PFSK-1 (cell line): ENCODE data around the gene ATP2B2.

Source experiments
- FOXP2 ChIP-seq: optimal IDR thresholded peaks from 2 replicates; pipeline ENCODE3; 2011; ENCODE audit warnings: borderline replicate concordance, control low read depth, inconsistent platforms; ENCODE audit not compliant: insufficient read depth; ENCODE audit errors: extremely low read length, extremely low read depth
- POLR2AphosphoS5 ChIP-seq: IDR thresholded peaks from 2 replicates; pipeline ENCODE4 v1.6.1; 2012; ENCODE audit warnings: low read depth, mild to moderate bottlenecking, control low read depth, low read length, moderate library complexity
- SIN3A ChIP-seq: IDR thresholded peaks from 2 replicates; pipeline ENCODE4 v1.6.1; 2012; ENCODE audit warnings: mild to moderate bottlenecking, low read length, moderate library complexity, borderline replicate concordance; ENCODE audit not compliant: insufficient read depth
- TAF1 ChIP-seq: IDR thresholded peaks from 2 replicates; pipeline ENCODE4 v1.6.1; 2012; ENCODE audit warnings: low read length, control low read depth, borderline replicate concordance; ENCODE audit not compliant: insufficient read depth
- TF ChIP-seq, protein P1 (sequence below), 2 experiments: IDR thresholded peaks; 2 replicates each; pipeline versions ENCODE4 v1.6.1 to v1.8.0; 2011 to 2012; ENCODE audit warnings: low read depth in 2 of 2, low read length in 2 of 2, control low read depth in 1 of 2, inconsistent platforms in 1 of 2, mild to moderate bottlenecking in 1 of 2, moderate library complexity in 1 of 2; ENCODE audit not compliant: insufficient read depth in 1 of 2

Gene ATP2B2

GRCh38 chr3:10513306-10513705 lies 7.9 kb upstream of the ATP2B2 start:
- TF ChIP-seq, protein P1, sequence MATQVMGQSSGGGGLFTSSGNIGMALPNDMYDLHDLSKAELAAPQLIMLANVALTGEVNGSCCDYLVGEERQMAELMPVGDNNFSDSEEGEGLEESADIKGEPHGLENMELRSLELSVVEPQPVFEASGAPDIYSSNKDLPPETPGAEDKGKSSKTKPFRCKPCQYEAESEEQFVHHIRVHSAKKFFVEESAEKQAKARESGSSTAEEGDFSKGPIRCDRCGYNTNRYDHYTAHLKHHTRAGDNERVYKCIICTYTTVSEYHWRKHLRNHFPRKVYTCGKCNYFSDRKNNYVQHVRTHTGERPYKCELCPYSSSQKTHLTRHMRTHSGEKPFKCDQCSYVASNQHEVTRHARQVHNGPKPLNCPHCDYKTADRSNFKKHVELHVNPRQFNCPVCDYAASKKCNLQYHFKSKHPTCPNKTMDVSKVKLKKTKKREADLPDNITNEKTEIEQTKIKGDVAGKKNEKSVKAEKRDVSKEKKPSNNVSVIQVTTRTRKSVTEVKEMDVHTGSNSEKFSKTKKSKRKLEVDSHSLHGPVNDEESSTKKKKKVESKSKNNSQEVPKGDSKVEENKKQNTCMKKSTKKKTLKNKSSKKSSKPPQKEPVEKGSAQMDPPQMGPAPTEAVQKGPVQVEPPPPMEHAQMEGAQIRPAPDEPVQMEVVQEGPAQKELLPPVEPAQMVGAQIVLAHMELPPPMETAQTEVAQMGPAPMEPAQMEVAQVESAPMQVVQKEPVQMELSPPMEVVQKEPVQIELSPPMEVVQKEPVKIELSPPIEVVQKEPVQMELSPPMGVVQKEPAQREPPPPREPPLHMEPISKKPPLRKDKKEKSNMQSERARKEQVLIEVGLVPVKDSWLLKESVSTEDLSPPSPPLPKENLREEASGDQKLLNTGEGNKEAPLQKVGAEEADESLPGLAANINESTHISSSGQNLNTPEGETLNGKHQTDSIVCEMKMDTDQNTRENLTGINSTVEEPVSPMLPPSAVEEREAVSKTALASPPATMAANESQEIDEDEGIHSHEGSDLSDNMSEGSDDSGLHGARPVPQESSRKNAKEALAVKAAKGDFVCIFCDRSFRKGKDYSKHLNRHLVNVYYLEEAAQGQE (IDR thresholded peaks at IDR 0.05; ENCODE audit: insufficient read depth in 1 of 2, low read depth in 2 of 2, low read length in 2 of 2), result no peak
- TF ChIP-seq SIN3A (no peak), FOXP2 (no peak), TAF1 (no peak), POLR2AphosphoS5 (no peak)

- no peak for TF ChIP-seq POLR2AphosphoS5
- TF ChIP-seq TAF1, result no peak
- TF ChIP-seq FOXP2, result no peak
- TF ChIP-seq, protein P1 (IDR thresholded peaks at IDR 0.05; ENCODE audit: insufficient read depth in 1 of 2, low read depth in 2 of 2, low read length in 2 of 2), result no peak
- no peak for TF ChIP-seq SIN3A
Measured at GRCh38 chr3:10512687-10513086, 7.3 kb upstream of the ATP2B2 start.

DNA sequence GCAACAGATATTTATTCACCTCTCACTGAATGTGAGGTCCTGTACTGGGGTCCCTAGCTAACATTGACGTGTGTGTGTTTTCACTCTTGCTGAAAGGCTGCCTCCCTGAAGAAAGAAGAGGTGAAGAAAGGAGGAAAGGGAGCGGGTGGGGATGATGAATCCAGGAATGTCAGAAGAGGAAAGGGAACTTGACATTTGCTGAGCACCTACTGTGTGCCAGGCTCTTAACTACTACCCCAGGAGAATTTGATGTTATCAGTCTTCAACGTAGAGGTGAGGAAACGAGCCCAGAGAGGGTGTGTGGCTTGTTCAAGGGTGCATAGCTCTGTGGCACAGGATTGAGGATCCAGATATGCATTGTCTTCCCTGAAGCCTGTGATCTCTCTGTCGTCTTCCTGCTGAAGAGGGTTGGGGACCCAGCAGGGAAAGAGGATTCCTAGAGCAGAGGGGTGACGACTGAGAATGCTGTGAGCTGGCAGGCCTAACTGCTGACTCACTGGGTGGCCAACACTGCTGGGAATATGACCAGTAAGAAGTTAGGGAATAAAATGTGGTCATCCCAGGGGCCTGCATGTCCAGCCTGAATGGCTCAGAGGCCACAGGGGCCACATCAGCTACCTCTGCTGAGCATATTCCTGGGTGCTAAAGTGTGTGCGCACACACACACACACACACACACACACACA lies 6.6 kb upstream of the ATP2B2 start:
- TF ChIP-seq SIN3A (no peak), TAF1 (no peak), FOXP2 (no peak), POLR2AphosphoS5 (no peak)
- TF ChIP-seq, protein P1 (IDR thresholded peaks at IDR 0.05; ENCODE audit: insufficient read depth in 1 of 2, low read depth in 2 of 2, low read length in 2 of 2), result no peak

DNA sequence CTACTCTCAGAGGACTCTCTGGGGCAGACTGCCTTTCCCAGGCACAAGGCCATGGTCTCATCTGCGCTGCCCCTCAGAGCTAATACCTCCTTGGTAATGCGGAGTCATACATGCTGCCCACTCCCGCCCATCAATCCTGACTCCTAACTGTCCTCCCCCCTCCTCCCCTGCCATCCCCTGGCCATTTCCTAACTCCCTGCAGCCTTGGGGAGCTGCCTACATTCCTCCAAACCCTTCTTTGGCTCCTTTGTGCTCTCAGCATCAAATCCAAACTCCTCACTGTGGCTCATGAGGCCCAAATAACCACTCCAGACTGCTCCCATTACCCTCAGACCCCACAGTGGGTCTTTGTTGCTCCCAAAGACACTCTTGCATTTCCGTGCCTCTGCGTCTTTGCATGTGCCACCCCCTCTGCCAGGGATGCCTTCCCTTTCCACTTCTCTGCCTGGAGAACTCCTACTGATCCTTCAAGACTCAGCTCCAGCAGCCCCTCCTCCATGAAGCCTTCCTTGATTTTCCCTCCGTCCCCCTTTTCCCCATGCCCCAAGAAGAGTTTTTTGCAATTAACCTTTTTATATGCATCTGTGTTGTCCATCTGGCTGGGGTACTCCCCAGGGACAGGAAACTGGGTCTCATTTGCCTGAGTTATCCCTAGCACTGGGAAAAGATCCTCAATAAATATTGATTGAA lies 5.5 kb upstream of the ATP2B2 start:
- no peak for TF ChIP-seq POLR2AphosphoS5
- no peak for TF ChIP-seq TAF1
- TF ChIP-seq SIN3A, result no peak
- TF ChIP-seq, protein P1 (IDR thresholded peaks at IDR 0.05; ENCODE audit: insufficient read depth in 1 of 2, low read depth in 2 of 2, low read length in 2 of 2), result no peak
- TF ChIP-seq FOXP2, result no peak
